GM12878 (cell line): ENCODE results near the gene GNAL.

ENCODE experiments used
- ZZZ3 ChIP-seq: IDR thresholded peaks from 2 replicates; pipeline ENCODE4 v1.6.1; 2011; ENCODE audit warnings: low read depth; ENCODE audit not compliant: control insufficient read depth, insufficient read length
- TF ChIP-seq, protein P1 (sequence below): fragments of 150-350 bp; IDR thresholded peaks from 2 replicates; pipeline ENCODE4 v1.6.1; 2014; ENCODE audit warnings: mild to moderate bottlenecking, low read depth, low read length

DNA sequence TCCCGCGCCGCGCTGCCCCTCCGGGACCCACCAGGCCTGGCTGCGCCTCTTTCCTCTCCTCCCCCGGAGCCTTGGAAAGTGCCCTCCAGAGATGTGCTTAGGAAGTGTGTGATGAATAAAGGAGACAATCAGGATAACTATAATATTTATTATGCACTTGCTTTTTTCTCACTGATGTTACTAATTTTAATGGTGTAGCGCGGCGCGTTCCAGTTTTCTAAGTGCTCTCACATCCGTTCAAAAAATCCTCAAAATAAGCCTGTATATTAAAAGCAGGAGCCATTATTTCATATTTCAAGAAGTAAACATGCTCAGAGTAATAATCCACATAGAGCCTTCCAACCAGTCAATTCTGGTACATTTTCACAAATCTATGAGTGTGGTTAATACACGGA is 220.0 kb downstream of the GNAL start:
- TF ChIP-seq ZZZ3 = no peak
- TF ChIP-seq, protein P1, sequence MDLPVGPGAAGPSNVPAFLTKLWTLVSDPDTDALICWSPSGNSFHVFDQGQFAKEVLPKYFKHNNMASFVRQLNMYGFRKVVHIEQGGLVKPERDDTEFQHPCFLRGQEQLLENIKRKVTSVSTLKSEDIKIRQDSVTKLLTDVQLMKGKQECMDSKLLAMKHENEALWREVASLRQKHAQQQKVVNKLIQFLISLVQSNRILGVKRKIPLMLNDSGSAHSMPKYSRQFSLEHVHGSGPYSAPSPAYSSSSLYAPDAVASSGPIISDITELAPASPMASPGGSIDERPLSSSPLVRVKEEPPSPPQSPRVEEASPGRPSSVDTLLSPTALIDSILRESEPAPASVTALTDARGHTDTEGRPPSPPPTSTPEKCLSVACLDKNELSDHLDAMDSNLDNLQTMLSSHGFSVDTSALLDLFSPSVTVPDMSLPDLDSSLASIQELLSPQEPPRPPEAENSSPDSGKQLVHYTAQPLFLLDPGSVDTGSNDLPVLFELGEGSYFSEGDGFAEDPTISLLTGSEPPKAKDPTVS = no peak
